CD14-positive monocyte (primary cell): ENCODE measurements around the gene HECTD1. TPM values are rescaled to one million over a fixed set of nuclear protein-coding genes. Genes with fewer than 3 reads are reported as not detected.

ENCODE experiments used
- DNase-seq, 3 donors: peaks; one replicate each; pipeline ENCODE4 v3.0.0-alpha.2; 2011 to 2022
- H2AFZ ChIP-seq: 2 replicates; pipeline ENCODE4 v1.6.0; 2012; ENCODE audit warnings: mild to moderate bottlenecking, low read depth, low read length, inconsistent platforms; ENCODE audit not compliant: insufficient read depth, poor library complexity, severe bottlenecking
- H3K27ac ChIP-seq, 2 donors: 1 replicate in 1 of 2; 2 replicates in 1 of 2; pipeline ENCODE4 v1.5.1; 2012 to 2013; ENCODE audit warnings: low read length in 2 of 2, control low read depth in 1 of 2, inconsistent platforms in 1 of 2, low read depth in 1 of 2, mild to moderate bottlenecking in 1 of 2
- H3K27me3 ChIP-seq, 2 donors: one replicate each; pipeline versions ENCODE4 v1.6.0 to v1.6.1; 2011 to 2013; ENCODE audit warnings: low read length in 2 of 2; ENCODE audit not compliant: control insufficient read depth in 2 of 2, insufficient read depth in 2 of 2
- H3K36me3 ChIP-seq, 2 donors: replicated peaks in 1 of 2; 1 replicate in 1 of 2; 2 replicates in 1 of 2; pipeline versions ENCODE4 v1.5.1 to v1.6.1; 2012 to 2013; ENCODE audit warnings: low read length in 2 of 2, control low read depth in 1 of 2, inconsistent platforms in 1 of 2, mild to moderate bottlenecking in 1 of 2; ENCODE audit not compliant: insufficient read depth in 2 of 2, control insufficient read depth in 1 of 2
- H3K4me1 ChIP-seq, 2 donors: 1 replicate in 1 of 2; 2 replicates in 1 of 2; pipeline versions ENCODE4 v1.5.1 to v1.6.1; 2012 to 2013; ENCODE audit warnings: low read length in 2 of 2, control low read depth in 1 of 2, inconsistent platforms in 1 of 2, mild to moderate bottlenecking in 1 of 2, moderate library complexity in 1 of 2; ENCODE audit not compliant: insufficient read depth in 2 of 2, control insufficient read depth in 1 of 2
- H3K4me2 ChIP-seq: replicated peaks from 2 replicates; pipeline ENCODE3; 2012; ENCODE audit warnings: low read length, moderate library complexity, mild to moderate bottlenecking; ENCODE audit not compliant: poor library complexity, severe bottlenecking; ENCODE audit errors: extremely low read depth
- H3K4me3 ChIP-seq, 3 experiments: fragments of 200-600 bp in 1 of 3; sonication (generic) in 1 of 3; replicated peaks in 1 of 3; 1 replicate in 2 of 3; 2 replicates in 1 of 3; pipeline ENCODE4 v1.5.1; 2011 to 2013; ENCODE audit warnings: low read length in 3 of 3, mild to moderate bottlenecking in 3 of 3, control low read depth in 2 of 3, low read depth in 2 of 3, inconsistent platforms in 1 of 3, moderate library complexity in 1 of 3
- H3K79me2 ChIP-seq: 2 replicates; pipeline ENCODE4 v1.6.0; 2012; ENCODE audit warnings: mild to moderate bottlenecking, control low read depth, inconsistent platforms, low read length, moderate library complexity; ENCODE audit not compliant: insufficient read depth
- H3K9ac ChIP-seq: 2 replicates; pipeline ENCODE4 v1.6.0; 2017; ENCODE audit warnings: low read length, mild to moderate bottlenecking; ENCODE audit not compliant: insufficient read depth, poor library complexity, severe bottlenecking
- H3K9me3 ChIP-seq, 2 donors: replicated peaks in 1 of 2; 1 replicate in 1 of 2; 2 replicates in 1 of 2; pipeline versions ENCODE4 v1.5.1 to v1.6.1; 2012 to 2013; ENCODE audit warnings: low read length in 2 of 2, control low read depth in 1 of 2; ENCODE audit not compliant: control insufficient read depth in 1 of 2, insufficient read depth in 1 of 2
- H4K20me1 ChIP-seq: 2 replicates; pipeline ENCODE4 v1.6.0; 2012; ENCODE audit warnings: mild to moderate bottlenecking, low read length, control low read depth, moderate library complexity; ENCODE audit not compliant: insufficient read depth
- H3K27ac Mint-ChIP-seq, 7 donors: one replicate each; pipeline ENCODE4 v1.8.0; 2020; ENCODE audit warnings: mild to moderate bottlenecking in 7 of 7, mixed read lengths in 7 of 7, moderate library complexity in 6 of 7, inconsistent platforms in 2 of 7
- H3K27me3 Mint-ChIP-seq, 3 donors: one replicate each; pipeline ENCODE4 v1.8.0; 2021 to 2022; ENCODE audit warnings: low read depth in 3 of 3, mild to moderate bottlenecking in 3 of 3, mixed read lengths in 3 of 3, moderate library complexity in 3 of 3, inconsistent platforms in 1 of 3
- H3K36me3 Mint-ChIP-seq, 2 donors: one replicate each; pipeline ENCODE4 v1.8.0; 2020; ENCODE audit warnings: mixed read lengths in 2 of 2, inconsistent platforms in 1 of 2, mild to moderate bottlenecking in 1 of 2
- H3K4me1 Mint-ChIP-seq: one replicate; pipeline ENCODE4 v1.8.0; 2020; ENCODE audit warnings: mild to moderate bottlenecking, mixed read lengths
- H3K4me3 Mint-ChIP-seq, 2 donors: one replicate each; pipeline ENCODE4 v1.8.0; 2020; ENCODE audit warnings: mild to moderate bottlenecking in 2 of 2, mixed read lengths in 2 of 2, moderate library complexity in 1 of 2
- H3K9me3 Mint-ChIP-seq, 7 donors: one replicate each; pipeline ENCODE4 v1.8.0; 2020 to 2022; ENCODE audit warnings: mixed read lengths in 7 of 7, mild to moderate bottlenecking in 6 of 7, moderate library complexity in 6 of 7, inconsistent platforms in 2 of 7
- CTCF ChIP-seq: fragments of 200-600 bp; IDR thresholded peaks from one replicate; pipeline ENCODE4 v1.8.0; 2022; ENCODE audit warnings: antibody characterized with exemption, mild to moderate bottlenecking
- WGBS: methylation state at CpG from one replicate; pipeline ENCODE4 v1.1.5; 2013; ENCODE audit warnings: missing lambda C conversion rate; ENCODE audit not compliant: insufficient coverage; 5-methylcytosine and 5-hydroxymethylcytosine counted together
- intact Hi-C, 2 donors: fragments of 100-400 bp; cut with micrococcal nuclease; formaldehyde crosslinking; loops; one replicate each; pipeline versions ENCODE4 v1.15.0 to v1.15.1; 2023
- polyA plus RNA-seq, 3 donors: library from polyadenylated mRNA; depleted of rRNA in 1 of 3; unstranded in 2 of 3; stranded (reverse) in 1 of 3; fragments of 300-500 nt in 2 of 3; fragments of >200 nt in 1 of 3; fragmentation: Illumina TruSeq in 2 of 3; gene quantifications; 1 replicate in 2 of 3; 2 replicates in 1 of 3; pipeline ENCODE4 v1.2.3, GENCODE V29; 2012 to 2021

HECTD1 gene
- polyA plus RNA-seq, 3 donors = 12.7 to 55.9 (median 21.5) TPM

- H3K4me3 Mint-ChIP-seq = no peak overlapping the region
- WGBS = 100% methylated on average over 1 of the region's 6 CpGs
- H3K27me3 Mint-ChIP-seq = peaks cover 0 to 1% (median 0%) of the 10 kb centered on the region in 3 donors
- H3K9ac ChIP-seq = no peak overlapping the region
- intact Hi-C loops = no loop called here
- H2AFZ ChIP-seq = no peak overlapping the region
- H3K36me3 Mint-ChIP-seq = peaks cover 60 to 80% of the 10 kb centered on the region in 2 donors
- H3K4me2 ChIP-seq = no peak overlapping the region
- no peak overlapping the region for H3K27ac ChIP-seq
- H3K9me3 Mint-ChIP-seq = no peaks in the 10 kb centered on the region
- peak overlapping the region in 2 of 7 donors; percentile 21 to 41 for H3K27ac Mint-ChIP-seq
- H3K9me3 ChIP-seq = no peaks in the 10 kb centered on the region
- no peak overlapping the region for H3K4me3 ChIP-seq
- H3K4me1 Mint-ChIP-seq = peaks cover 11% of the 10 kb centered on the region
- H3K79me2 ChIP-seq = peaks cover 4% of the 10 kb centered on the region
- H3K4me1 ChIP-seq = peaks cover 4 to 7% of the 10 kb centered on the region in 2 donors
- H3K36me3 ChIP-seq = peaks cover 80 to 96% of the 10 kb centered on the region in 2 donors
- H3K27me3 ChIP-seq = no peaks in the 10 kb centered on the region
- TF ChIP-seq CTCF = no peak
- no peak for DNase-seq
- peaks cover 23% of the 10 kb centered on the region for H4K20me1 ChIP-seq
Measured at GRCh38 chr14:31125231-31125630, 82.4 kb downstream of the HECTD1 start.

- Histone ChIP-seq H2AFZ (no peak overlapping the region), H4K20me1 (peaks cover 17% of the 10 kb centered on the region), H3K79me2 (peaks cover 4% of the 10 kb centered on the region), H3K4me3 (no peak overlapping the region), H3K9ac (no peak overlapping the region), H3K27me3 (no peaks in the 10 kb centered on the region), H3K4me1 (peaks cover 4 to 7% of the 10 kb centered on the region in 2 donors), H3K9me3 (no peaks in the 10 kb centered on the region), H3K4me2 (no peak overlapping the region), H3K36me3 (peaks cover 82 to 98% of the 10 kb centered on the region in 2 donors), H3K27ac (no peak overlapping the region)
- peaks cover 0 to 1% (median 0%) of the 10 kb centered on the region in 3 donors for H3K27me3 Mint-ChIP-seq
- H3K36me3 Mint-ChIP-seq = peaks cover 66 to 82% of the 10 kb centered on the region in 2 donors
- H3K27ac Mint-ChIP-seq = peak overlapping the region in 1 of 7 donors; percentile 7
- intact Hi-C loops = no loop called here
- H3K4me1 Mint-ChIP-seq = peaks cover 10% of the 10 kb centered on the region
- H3K9me3 Mint-ChIP-seq = no peaks in the 10 kb centered on the region
- H3K4me3 Mint-ChIP-seq = no peak overlapping the region
- TF ChIP-seq CTCF = no peak
- DNase-seq = no peak
- 83% methylated on average over 2 of the region's 3 CpGs for WGBS
Measured at GRCh38 chr14:31124197-31124596, 83.4 kb downstream of the HECTD1 start.
